Ectodermal cell (in vitro differentiated cells): Measurements from ENCODE around the gene NRG3.

Experiments
- H3K27ac ChIP-seq: 2 replicates; pipeline ENCODE4 v1.7.0; 2013; ENCODE audit warnings: mild to moderate bottlenecking, low read depth, low read length; ENCODE audit not compliant: insufficient read depth, poor library complexity, severe bottlenecking
- H3K27me3 ChIP-seq: 2 replicates; pipeline ENCODE4 v1.7.0; 2013; ENCODE audit warnings: mild to moderate bottlenecking, low read length; ENCODE audit not compliant: insufficient read depth, control insufficient read depth, poor library complexity, severe bottlenecking
- H3K36me3 ChIP-seq: one replicate; pipeline ENCODE4 v1.7.0; 2013; ENCODE audit warnings: low read length; ENCODE audit not compliant: control insufficient read depth, insufficient read depth
- H3K4me1 ChIP-seq: one replicate; pipeline ENCODE4 v1.7.0; 2013; ENCODE audit warnings: low read length; ENCODE audit not compliant: control insufficient read depth, insufficient read depth
- H3K4me3 ChIP-seq: 2 replicates; pipeline ENCODE4 v1.7.0; 2013; ENCODE audit warnings: low read depth, low read length, control low read depth; ENCODE audit not compliant: insufficient read depth
- H3K9me3 ChIP-seq: 2 replicates; pipeline ENCODE4 v1.7.0; 2013; ENCODE audit warnings: mild to moderate bottlenecking, low read length, moderate library complexity; ENCODE audit not compliant: control insufficient read depth
- WGBS, 2 experiments: methylation state at CpG; one replicate each; pipeline ENCODE4 v1.1.7; 2013; ENCODE audit warnings: missing lambda C conversion rate in 2 of 2; 5-methylcytosine and 5-hydroxymethylcytosine counted together

The NRG3 gene

GRCh38 chr10:82757397-82757796, 882.4 kb downstream of the NRG3 start:
- Histone ChIP-seq H3K27ac (no peak overlapping the region), H3K27me3 (no peaks in the 10 kb centered on the region), H3K4me3 (no peak overlapping the region), H3K36me3 (no peaks in the 10 kb centered on the region), H3K9me3 (no peaks in the 10 kb centered on the region), H3K4me1 (peaks cover 14% of the 10 kb centered on the region)
- WGBS, 2 experiments, result 52 to 88% methylated on average over 2 to 3 of the region's 3 CpGs

DNA sequence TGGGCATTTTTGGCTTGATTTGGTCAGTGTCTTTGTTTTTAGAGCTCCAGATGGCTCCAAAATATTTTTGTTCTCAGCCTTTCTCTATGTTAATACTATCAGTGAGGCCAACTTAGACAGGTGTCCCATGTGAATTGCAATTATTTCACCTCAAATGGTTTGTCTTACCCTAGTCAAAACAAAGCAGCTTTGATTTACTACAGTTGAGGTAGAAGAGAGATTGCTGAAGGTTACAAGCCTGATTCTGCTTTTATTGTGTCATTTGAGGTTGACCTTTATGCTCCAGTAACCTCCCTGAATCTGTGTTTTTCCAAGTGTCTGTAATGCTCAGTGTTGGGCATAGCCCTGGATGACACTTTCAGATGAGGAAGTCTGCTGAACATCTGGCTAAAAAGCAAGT, 882.9 kb downstream of the NRG3 start:
- Histone ChIP-seq H3K27ac (no peak overlapping the region), H3K9me3 (no peaks in the 10 kb centered on the region), H3K27me3 (no peaks in the 10 kb centered on the region), H3K36me3 (no peaks in the 10 kb centered on the region), H3K4me3 (no peak overlapping the region), H3K4me1 (peaks cover 14% of the 10 kb centered on the region)

GRCh38 chr10:82759050-82759449, 884.1 kb downstream of the NRG3 start:
- no peaks in the 10 kb centered on the region for H3K36me3 ChIP-seq
- H3K4me1 ChIP-seq, result peaks cover 14% of the 10 kb centered on the region
- 50 to 74% methylated on average over 1 of the region's 1 CpG for WGBS, 2 experiments
- H3K4me3 ChIP-seq, result no peak overlapping the region
- H3K27me3 ChIP-seq, result no peaks in the 10 kb centered on the region
- H3K9me3 ChIP-seq, result no peaks in the 10 kb centered on the region
- no peak overlapping the region for H3K27ac ChIP-seq

- no peak overlapping the region for H3K27ac ChIP-seq
- H3K36me3 ChIP-seq, result no peaks in the 10 kb centered on the region
- 90 to 97% methylated on average over 2 of the region's 2 CpGs for WGBS, 2 experiments
- H3K9me3 ChIP-seq, result no peaks in the 10 kb centered on the region
- H3K4me3 ChIP-seq, result no peak overlapping the region
- no peaks in the 10 kb centered on the region for H3K27me3 ChIP-seq
- H3K4me1 ChIP-seq, result peaks cover 14% of the 10 kb centered on the region
Measured at GRCh38 chr10:82762641-82763040, 887.6 kb downstream of the NRG3 start.

GRCh38 chr10:82768040-82768439, 893.0 kb downstream of the NRG3 start:
- Histone ChIP-seq H3K27me3 (no peaks in the 10 kb centered on the region), H3K4me1 (no peaks in the 10 kb centered on the region), H3K27ac (no peak overlapping the region), H3K9me3 (no peaks in the 10 kb centered on the region), H3K4me3 (no peak overlapping the region), H3K36me3 (no peaks in the 10 kb centered on the region)
- WGBS, 2 experiments, result 88 to 96% methylated on average over 4 of the region's 5 CpGs

DNA sequence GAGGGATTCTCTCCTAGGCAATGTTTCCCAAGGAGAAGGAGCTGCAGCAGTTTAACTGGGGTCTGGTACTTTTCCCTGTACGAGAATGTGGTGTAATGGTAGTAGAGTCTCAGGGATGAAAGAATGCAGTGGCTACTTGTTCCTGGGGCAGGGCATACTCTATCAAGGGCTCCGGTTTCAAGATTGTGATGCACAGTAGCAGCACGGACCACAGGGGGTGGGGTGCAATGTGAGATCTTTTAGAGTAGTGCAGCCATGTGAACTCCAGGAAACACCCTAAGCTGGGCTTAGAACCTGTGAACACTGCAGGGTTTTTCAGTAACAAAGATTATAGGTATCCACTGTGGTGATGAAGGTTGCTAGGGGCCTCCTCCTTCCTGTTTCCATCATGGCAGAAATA, 903.9 kb downstream of the NRG3 start:
- WGBS, 2 experiments, result 74 to 78% methylated on average over 3 of the region's 3 CpGs
- H3K27ac ChIP-seq, result no peak overlapping the region
- H3K4me3 ChIP-seq, result no peak overlapping the region
- peaks cover 2% of the 10 kb centered on the region for H3K9me3 ChIP-seq
- H3K36me3 ChIP-seq, result no peaks in the 10 kb centered on the region
- no peaks in the 10 kb centered on the region for H3K4me1 ChIP-seq
- no peaks in the 10 kb centered on the region for H3K27me3 ChIP-seq

- no peaks in the 10 kb centered on the region for H3K4me1 ChIP-seq
- no peaks in the 10 kb centered on the region for H3K36me3 ChIP-seq
- no peak overlapping the region for H3K4me3 ChIP-seq
- H3K27ac ChIP-seq, result no peak overlapping the region
- H3K9me3 ChIP-seq, result no peaks in the 10 kb centered on the region
- H3K27me3 ChIP-seq, result no peaks in the 10 kb centered on the region
Measured at GRCh38 chr10:82796510-82796909, 921.5 kb downstream of the NRG3 start.

DNA sequence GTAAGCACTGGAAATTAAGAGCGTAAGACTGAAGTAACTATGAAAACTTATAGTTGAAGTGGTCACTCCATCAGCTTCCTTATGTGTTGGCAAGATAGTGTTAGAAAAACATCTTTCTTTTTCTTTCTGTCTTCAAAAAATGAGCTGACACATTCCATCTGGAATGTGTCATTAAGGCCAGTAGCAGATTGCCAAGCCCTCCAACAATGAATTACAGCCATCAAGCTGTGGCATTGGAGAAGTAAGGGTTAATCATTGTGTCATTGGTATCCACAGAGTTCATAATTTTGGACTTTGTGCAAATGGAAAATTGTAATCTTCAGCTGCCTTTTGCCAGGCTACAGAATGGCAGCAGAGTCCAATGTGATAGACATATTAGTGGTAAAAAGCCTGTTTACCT, 926.3 kb downstream of the NRG3 start:
- H3K9me3 ChIP-seq, result no peaks in the 10 kb centered on the region
- no peaks in the 10 kb centered on the region for H3K27me3 ChIP-seq
- no peak overlapping the region for H3K4me3 ChIP-seq
- H3K27ac ChIP-seq, result no peak overlapping the region
- 100% methylated on average over 1 of the region's 1 CpG for WGBS, 2 experiments
- H3K4me1 ChIP-seq, result no peaks in the 10 kb centered on the region
- no peaks in the 10 kb centered on the region for H3K36me3 ChIP-seq

DNA sequence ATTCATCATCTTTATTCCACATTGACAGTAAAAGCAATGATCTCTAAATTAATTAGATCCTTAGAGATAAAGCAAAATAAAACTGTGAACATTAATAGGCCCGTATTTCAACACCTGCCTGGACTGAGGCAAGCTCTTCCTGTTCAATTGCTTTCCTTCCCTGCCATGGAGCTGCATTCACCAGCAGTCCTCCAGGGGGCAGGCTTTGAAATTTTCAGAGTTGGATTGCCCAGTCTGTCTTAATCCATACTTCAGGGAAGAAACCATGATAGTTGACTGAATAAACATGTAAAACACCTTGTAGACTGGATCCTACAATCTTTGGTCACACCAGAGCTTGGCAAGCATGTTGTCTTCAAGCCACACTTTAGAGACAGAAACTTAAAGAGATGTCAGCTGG, 936.6 kb downstream of the NRG3 start:
- Histone ChIP-seq H3K27me3 (no peaks in the 10 kb centered on the region), H3K27ac (no peak overlapping the region), H3K4me3 (no peak overlapping the region), H3K9me3 (no peaks in the 10 kb centered on the region), H3K36me3 (no peaks in the 10 kb centered on the region), H3K4me1 (no peaks in the 10 kb centered on the region)
- 86 to 96% methylated on average over 1 of the region's 1 CpG for WGBS, 2 experiments

DNA sequence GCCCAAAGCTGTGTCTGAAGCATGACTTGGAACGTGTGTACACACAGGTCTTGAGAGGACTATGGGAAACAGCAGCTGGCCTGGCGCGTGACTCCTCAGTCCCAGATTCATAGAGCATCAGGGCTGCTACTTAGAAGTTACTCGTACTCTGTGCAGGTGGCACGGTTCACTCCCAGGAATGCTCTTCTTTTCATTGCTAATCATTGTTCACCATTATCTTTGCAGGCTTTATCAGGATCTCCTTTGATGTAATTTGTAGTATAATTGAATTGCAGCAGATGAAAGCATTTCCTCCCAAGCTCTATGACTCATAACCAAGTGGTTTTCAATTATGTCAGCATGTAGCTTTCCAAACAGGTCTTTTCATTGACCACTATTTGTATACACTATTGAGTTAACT, 938.9 kb downstream of the NRG3 start:
- Histone ChIP-seq H3K9me3 (no peaks in the 10 kb centered on the region), H3K36me3 (no peaks in the 10 kb centered on the region), H3K27me3 (no peaks in the 10 kb centered on the region), H3K4me1 (no peaks in the 10 kb centered on the region), H3K4me3 (no peak overlapping the region), H3K27ac (no peak overlapping the region)
- WGBS, 2 experiments, result 90 to 95% methylated on average over 5 of the region's 5 CpGs

DNA sequence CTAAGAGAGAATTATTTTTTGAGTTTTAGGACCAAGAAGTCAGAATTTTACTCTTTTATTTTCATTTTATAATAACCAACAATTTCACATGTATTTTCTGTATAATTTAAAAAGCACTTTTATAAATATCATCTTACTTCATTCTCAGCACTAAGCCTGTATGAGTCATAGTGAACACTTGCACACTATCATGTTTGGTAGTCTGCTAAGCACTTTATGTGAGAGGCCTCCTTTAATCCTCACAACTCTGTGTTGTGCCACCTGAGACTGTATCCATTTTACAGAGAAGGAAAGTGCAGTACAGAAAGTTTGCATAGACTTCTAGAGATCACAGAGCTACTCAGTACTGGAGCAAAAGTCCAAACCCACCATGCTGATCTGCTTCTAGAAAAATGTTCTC, 939.6 kb downstream of the NRG3 start:
- no peaks in the 10 kb centered on the region for H3K9me3 ChIP-seq
- no peak overlapping the region for H3K27ac ChIP-seq
- H3K4me3 ChIP-seq, result no peak overlapping the region
- H3K36me3 ChIP-seq, result no peaks in the 10 kb centered on the region
- H3K4me1 ChIP-seq, result no peaks in the 10 kb centered on the region
- H3K27me3 ChIP-seq, result no peaks in the 10 kb centered on the region
